ENCODE data around the gene CDH24.

The CDH24 gene

DNA sequence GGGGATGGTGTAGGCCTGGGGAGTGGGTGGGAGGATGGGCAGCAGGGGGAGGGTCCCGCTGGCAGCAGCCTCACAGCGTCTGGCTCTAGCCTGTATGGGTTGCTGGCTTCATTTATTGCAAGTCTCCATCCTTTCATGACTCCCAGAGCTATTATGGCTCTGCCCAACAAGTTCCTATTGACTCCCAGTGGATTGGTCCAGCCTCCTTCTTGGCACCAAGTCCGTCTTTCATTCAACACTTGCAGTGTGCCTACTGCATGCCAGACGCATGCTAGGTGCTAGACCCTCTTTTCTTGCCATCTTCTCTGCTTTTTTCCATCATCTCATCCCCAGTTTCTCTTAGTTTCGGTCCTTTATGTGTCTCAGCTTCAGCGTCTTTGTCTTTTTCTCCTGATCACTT lies 14.2 kb downstream of the CDH24 start:
- DNase-seq: no peak

DNA sequence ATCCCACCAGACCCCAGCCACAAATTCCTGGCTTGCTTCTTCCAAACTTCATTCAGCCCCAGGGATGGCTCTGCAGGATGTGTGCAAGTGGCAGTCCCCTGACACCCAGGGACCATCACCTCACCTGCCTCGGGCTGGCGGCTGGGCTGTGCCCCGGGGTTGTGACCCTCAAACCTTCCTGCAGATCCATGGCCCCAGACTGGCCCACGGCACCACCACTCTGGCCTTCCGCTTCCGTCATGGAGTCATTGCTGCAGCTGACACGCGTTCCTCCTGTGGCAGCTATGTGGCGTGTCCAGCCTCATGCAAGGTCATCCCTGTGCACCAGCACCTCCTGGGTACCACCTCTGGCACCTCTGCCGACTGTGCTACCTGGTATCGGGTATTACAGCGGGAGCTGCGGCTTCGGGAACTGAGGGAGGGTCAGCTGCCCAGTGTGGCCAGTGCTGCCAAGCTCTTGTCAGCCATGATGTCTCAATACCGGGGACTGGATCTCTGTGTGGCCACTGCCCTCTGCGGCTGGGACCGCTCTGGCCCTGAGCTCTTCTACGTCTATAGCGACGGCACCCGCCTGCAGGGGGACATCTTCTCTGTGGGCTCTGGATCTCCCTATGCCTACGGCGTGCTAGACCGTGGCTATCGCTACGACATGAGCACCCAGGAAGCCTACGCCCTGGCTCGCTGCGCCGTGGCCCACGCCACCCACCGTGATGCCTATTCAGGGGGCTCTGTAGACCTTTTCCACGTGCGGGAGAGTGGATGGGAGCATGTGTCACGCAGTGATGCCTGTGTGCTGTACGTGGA lies 15.0 kb downstream of the CDH24 start, which contains the start of gene PSMB11:
PSMB11 (plus strand) TSS at position 51 of the 804 bp plus-strand sequence; CDS start at position 65, 14 bp downstream.
- no peak for DNase-seq

DNA sequence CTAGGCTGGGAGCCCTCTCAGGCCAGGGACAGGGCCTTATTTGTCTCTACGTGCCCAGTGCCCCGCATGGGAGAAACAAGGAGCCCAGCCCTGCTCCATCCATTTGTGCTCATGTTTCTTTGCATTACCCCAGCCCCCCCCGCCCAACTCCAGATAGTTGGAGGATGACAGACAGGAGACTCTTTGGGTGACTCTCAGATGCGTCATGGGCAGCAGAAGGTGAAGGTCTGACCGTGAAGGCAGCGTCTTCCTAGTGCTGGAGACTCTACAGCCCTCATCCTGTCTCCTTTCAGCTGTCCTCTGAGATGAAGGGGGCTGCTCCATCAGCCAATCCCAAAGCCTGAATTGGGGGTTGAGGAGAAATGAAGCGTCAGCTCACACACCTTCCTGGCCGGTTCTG lies 15.6 kb downstream of the CDH24 start:
- DNase-seq: no peak

- DNase-seq: no peak
Measured at GRCh38 chr14:23040100-23040499, 17.2 kb downstream of the CDH24 start.

DNA sequence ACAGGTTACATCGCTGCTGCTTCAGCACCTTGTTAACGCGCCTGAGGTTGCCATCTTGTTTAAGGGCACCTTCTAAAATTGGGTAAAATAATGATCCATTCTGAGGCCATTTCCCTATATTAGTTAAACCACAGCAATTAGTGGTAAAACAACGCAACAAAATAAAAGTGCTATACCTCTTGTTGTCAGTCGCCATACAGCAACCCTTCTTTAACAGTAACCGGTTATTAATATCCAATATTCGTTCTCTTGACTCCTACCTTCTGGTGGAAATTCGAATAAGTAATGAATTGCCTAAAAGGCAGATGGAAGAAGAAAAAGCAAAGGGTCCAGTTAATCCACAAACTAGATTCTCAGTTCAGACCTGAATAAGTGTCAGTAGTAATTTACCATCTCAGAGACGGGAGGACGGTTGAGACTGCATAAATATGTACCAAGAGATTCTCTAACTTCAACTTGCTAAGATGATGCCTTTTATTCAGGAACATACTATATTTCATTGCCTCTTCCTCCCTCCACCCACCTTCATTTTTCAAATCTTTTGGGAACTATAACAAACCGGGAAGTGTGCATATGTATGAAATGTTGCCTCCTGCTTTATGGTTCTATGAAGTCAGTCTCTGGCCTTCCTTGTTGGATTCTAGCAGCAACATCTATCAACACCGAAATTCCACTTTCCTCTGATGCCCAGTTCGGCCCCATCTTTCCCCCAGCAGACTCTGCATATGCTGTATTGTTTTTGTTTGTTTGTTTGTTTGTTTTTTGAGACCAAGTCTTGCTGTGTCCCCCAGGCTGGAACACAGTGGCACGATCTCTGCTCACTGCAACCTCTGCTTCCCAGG lies 21.8 kb downstream of the CDH24 start:
- DNase-seq: no peak

DNA sequence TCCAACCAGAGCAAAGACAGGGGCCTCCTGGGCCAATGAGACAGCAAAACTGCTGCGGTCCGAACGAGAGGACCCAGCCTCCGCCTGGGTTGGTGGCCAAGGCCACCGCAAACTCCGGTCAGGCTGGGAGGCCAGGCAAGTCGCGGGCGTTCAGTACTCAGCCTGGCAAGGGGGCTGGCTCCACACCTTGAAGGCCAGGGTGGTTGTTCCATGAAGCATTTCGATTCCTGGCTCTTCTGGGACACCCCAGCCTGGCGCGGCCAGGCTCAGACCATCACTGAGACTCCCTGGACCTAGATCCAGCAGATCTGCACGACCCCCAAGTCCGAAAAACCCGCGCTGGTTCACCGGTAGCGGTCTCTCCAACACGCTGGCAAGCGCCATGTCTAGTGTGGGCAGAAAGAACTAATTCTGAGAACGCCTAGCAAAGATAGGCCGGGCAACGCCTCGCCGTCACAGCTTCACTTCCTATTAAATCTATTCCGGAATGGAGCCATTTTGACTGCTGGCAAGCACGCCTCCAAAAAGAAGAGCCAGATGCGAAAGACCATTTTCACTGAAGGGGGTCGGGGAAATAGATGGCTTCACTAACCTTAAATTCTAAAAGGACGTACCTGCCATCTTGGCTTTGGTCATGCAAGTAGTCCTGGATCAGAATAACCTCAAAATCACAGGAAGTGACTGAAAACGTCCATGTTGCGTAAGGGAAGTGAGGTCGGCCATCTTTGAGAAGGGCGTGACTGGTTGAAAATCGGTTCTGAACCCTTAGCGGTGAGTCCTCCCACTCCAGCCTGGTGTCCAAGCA lies 22.6 kb downstream of the CDH24 start, which contains the start of gene PSMB5:
PSMB5 (minus strand) TSS at position 403 of the 805 bp plus-strand sequence; CDS start at position 384, 19 bp downstream.
- DNase-seq: no peak

DNA sequence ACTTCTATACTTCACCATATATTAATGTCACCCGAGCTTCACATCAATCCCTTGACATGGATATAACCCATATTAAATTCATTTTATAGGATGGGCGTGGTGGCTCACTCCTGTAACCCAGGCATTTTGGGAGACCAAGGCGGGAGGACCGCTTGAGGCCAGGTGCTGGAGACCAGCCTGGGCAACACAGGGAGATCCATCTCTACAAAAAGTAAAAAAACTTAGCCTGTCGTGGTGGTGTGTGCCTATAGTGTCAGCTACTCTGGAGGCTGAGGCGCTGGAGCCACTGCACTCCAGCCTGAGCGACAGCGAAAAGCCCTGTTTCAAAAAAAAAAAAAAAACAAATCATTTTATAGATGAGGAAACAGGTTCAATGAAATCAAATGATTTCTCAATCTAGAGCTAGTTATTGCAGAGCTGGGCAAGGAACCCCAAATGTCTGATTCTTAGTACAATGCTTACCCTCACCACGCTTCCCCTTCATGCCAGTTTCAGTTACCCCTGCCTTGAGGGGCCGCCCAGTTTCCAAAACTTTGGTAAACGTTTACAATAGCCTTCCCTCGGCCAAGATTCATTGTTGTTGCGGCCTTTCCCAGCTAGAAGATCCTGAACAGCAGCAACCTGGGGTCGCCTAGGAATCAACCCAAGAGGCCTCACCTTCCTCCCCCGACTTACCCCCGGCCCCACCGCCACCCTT lies 23.4 kb downstream of the CDH24 start:
- no peak for DNase-seq

DNA sequence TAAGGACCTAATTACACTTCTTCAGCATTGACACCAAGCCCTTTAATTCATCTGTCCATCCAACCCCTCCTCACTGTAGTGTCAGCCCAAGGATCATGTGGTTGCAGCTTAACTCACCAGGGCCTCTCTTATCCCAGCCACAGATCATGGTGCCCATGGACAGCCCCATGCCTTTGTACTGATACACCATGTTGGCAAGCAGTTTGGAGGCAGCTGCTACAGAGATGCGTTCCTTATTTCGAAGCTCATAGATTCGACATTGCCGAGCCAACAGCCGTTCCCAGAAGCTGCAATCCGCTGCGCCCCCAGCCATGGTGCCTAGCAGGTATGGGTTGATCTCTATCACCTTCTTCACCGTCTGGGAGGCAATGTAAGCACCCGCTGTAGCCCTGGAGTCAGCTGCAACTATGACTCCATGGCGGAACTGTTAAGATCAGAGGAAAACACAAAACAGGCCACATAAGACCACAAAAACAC lies 24.0 kb downstream of the CDH24 start:
- no peak for DNase-seq

GRCh38 chr14:23030936-23031335 lies 26.4 kb downstream of the CDH24 start:
- DNase-seq: no peak

DNA sequence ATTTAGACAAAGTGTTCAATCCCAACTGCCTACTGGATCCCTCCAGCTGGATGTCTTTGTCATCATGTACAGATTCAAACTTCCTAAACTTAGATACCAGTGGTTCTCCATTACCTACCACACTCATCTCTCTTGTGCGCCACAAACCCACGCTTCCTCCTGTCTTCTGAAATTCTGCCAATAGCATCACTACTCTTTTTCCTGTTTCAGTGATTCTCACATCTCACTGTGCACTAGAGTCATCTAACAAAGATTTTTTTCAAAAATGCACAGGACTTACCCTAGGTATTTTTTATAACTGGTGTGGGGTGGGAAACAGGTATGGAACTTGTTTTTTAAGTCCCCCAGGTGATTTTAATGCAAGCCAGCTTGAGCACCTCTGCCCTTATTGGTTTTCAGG lies 28.5 kb downstream of the CDH24 start:
- no peak for DNase-seq

DNA sequence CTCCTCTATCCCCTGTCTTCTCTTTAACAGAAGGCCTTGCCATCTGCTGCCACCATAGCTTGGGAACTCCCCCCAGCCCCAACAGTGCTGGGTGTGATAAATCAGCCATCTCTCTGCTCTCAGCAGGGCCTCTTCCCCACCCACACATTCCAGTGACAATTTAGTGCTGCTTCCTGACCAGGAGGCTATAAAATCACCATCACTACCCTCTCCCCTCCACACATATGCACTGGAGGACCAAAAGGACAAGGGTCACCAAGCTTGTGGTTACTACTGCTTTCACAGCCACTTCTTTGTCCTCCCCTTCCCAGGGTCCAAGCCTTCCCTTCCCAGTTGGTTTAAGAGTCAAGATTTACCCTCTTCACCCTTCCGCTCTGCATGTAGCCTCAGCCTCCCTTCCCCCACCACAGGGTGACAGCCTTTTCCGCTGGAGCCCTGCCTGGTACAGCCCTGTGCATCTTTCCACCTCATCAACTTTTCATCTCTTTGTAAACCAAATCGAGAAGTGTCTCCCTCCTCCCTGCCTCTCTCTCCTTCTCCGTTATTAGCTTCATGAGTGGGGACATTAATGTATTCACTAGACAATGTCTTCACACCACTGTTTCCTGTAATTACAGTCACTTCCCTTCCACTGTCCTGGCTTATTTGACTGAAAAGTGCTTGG lies 32.0 kb downstream of the CDH24 start:
- DNase-seq: no peak

- DNase-seq: no peak
Measured at GRCh38 chr14:23024612-23025075, 32.7 kb downstream of the CDH24 start.

- no peak for DNase-seq
Measured at GRCh38 chr14:23023795-23024152, 33.5 kb downstream of the CDH24 start.

- DNase-seq: no peak
Measured at GRCh38 chr14:23023022-23023794, 34.1 kb downstream of the CDH24 start.

- no peak for DNase-seq
Measured at GRCh38 chr14:23021889-23022442, 35.4 kb downstream of the CDH24 start.

DNA sequence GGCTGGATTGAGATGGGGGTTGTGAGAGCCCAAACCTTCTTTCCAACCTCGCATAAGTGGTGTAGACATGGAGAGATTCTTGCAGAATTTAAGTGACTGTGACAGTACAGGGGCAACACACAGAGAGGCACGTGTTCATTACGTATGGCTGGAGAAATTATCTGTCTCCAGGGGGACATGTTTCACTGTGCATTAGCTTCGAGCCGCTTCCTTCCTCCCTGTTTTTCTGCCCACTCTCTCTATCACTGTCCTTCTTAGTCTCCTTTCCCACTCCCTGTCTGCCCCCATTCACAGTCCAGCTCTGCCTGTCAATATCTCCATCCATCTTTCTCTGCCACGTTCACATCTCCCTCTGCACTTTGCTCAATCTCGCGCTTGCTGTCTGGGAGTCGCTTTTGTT lies 35.9 kb downstream of the CDH24 start:
- no peak for DNase-seq

DNA sequence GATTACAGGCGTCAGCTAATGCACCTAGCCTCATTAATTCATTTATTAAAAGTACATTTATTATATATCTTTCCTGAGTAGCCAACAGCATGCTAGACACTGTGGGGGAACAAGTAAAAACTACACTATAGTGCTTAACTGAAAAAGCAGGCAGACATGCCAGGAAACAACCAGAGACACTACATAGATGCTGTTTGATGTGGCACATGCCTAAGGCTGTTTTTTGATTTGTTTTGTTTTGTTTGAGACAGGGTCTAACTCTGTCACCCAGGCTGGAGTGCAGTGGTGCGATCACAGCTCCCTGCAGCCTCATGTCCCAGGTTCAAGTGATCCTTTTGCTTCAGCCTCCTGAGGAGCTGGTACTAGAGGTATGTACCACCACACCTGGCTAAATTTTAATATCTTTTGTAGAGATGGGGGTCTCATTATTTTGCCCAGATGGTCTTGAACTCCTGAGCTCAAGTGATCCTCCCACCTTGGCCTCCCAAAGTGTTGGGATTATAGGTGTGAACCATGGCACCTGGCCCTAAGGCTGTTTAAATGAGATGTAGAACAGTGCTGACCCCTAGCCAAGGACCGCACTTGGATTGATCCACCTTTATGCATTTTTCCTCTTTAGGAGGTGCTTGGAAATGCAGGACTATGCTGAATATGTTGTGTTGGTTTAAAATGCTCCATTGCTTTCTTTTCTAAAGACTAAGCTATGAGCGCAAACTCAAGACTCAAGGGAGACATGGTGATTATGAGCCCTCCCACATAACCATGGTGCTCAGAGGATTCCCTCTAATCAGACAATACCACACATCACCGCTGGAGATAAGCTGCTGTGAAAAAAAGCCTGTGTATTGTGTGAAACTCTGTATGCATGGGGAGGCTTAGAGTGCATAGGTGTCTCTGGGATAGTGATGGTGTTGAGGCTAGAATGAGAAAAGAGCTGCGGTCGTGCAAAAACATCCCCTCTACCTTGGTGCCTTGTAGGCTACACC lies 36.9 kb downstream of the CDH24 start:
- no peak for DNase-seq

DNA sequence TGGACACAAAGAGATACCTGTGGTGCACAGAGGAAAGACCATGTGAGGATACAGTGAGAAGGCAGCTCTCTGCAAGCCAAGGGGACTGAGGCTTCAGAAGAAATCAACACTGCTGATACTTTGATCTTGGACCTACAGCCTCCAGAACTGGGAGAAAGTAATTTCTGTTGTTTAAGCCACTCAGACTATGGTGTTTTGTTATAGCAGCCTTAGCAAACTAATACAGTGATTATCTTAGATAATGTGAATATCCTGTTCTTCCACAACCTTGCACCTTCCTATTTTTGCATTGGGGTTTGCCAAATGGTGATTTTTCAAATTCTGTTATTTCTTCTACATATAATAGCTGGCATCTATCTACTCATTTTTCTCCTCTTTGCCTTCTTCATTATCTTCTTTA lies 39.2 kb downstream of the CDH24 start:
- no peak for DNase-seq

DNA sequence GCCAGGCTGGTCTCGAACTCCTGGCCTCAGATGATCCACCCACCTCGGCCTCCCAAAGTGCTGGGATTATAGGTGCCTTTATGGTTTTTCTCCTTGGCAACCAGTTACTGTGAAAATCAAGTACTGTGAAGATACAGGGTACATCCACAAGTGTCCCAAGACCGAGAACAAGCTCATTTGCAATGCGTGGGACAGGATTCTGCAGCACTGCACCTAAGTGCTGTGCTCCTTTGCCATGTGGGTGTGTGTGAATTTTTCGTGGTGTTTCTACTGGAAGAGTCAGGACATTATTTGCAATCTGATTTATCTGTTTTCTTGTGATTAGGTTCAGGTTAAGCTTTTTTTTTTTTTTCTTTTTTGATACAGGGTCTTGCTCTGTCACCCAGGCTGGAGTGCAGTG lies 40.2 kb downstream of the CDH24 start:
- DNase-seq: no peak
